GM10266 (cell line): ENCODE measurements around the gene F2RL3.
A peak's percentile ranks its signal among the peaks of the same experiment; 100 is the strongest.

Experiments used
- DNase-seq: peaks from one replicate; pipeline ENCODE4 v3.0.0; 2012; ENCODE audit errors: extremely low spot score
- CTCF ChIP-seq: IDR thresholded peaks from 2 replicates; pipeline ENCODE4 v1.5.1; 2012; ENCODE audit warnings: mild to moderate bottlenecking, low read depth; ENCODE audit not compliant: control insufficient read depth, insufficient read depth; ENCODE audit errors: missing control alignments

F2RL3 gene

DNA sequence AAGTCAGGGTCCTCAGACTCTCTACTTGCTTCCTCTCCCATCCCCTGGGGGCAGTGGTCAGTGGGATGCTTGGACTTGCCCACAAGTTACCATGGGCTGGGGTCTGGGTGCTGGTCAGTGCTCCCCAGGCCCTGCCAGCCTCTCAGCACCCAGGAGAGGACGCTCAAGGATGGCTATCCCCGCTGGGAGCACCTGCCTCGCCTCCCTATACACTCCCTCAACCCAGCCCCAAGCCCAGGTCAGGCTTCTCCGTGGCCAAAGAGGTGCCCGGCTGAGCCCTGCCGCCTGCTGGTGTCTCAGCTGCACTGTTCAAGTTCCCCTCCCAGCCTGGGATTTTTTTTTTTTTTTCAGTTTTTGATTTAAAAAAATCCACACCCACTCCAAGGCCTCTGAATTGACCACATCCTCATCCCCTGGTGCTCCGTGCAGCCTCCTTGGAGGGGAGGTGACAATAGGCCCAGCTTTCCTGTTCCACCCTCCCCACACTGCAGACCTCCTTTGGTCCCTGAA is 10.8 kb downstream of the F2RL3 start:
- peak; percentile 77 for TF ChIP-seq CTCF

GRCh38 chr19:16901491-16902175 is 12.8 kb downstream of the F2RL3 start:
- TF ChIP-seq CTCF = no peak

More for the DNA sequence above, 10.8 kb downstream of the F2RL3 start:
- peak; percentile 83 for DNase-seq

DNA sequence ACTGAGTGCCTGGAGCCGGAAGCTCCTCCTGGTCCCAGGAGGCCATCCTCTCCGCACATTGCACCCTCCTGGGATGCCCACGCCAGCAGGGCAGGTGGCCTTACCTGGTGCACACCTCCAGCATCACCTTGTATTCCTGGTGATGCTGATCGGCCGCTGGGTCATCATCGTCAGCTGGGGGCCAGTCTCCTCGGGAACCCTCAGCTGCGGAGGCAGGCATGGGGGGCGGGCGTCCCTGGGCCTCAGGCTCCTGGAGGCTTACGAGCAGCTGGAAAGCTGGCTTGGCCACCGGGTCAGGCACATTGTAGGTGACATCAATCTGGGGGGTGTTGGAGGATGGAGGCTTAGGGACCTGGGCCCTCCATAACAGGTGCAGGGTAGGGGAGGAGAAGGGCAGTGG is 13.7 kb downstream of the F2RL3 start:
- DNase-seq = no peak

More at GRCh38 chr19:16901491-16902175, 12.8 kb downstream of the F2RL3 start:
- DNase-seq = no peak

DNA sequence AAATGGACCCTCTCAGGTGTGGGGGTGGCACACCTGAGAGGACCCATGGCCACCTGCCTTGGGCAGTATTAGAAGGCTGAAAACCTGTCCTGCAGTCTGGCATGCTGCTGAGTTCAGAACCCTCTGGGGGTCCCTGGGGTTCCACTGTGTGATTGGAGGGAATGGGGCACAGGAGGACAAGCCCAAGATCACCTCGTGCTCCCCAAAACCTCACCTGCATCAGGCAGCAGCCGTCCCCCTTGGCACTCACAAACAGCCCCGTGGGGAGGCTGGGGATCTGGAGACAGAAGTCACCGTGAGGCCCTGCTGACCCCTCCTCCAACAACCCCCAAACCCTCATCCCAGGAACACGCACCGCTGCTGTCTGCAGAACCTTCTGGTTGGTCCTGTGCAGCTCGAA is 14.5 kb downstream of the F2RL3 start:
- TF ChIP-seq CTCF = no peak
- no peak for DNase-seq

More for the DNA sequence above, 13.7 kb downstream of the F2RL3 start:
- no peak for TF ChIP-seq CTCF

GRCh38 chr19:16904599-16904998 is 15.8 kb downstream of the F2RL3 start:
- no peak for DNase-seq
- no peak for TF ChIP-seq CTCF

- no peak for DNase-seq
- no peak for TF ChIP-seq CTCF
These were observed 20.0 kb downstream of the F2RL3 start for GRCh38 chr19:16908759-16909158.

DNA sequence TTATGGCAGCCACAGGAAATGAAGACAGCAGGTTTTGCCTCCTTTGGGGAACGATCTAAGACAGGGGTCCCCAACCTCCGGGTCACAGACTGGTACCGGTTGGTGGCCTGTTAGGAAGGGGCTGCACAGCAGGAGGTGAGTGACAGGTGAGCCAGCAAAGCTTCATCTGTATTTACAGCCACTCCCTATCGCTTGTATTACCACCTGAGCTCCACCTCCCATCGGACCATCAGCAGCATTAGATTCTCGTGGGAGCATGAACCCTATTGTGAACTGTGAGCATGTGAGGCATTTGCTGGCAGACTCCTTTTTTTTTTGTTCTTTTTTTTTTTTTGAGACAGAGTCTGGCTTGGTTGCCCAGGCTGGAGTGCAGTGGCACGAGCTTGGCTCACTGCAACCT is 22.2 kb downstream of the F2RL3 start:
- DNase-seq = no peak
- no peak for TF ChIP-seq CTCF
